Tibial nerve (tissue), 3 donors: ENCODE results near the gene GCK.

Experiments
- POLR2A ChIP-seq, 2 donors: fragments of 450-650 bp; IDR thresholded peaks; one replicate each; pipeline ENCODE4 v1.6.1; 2017; ENCODE audit warnings: antibody characterized with exemption in 2 of 2, mild to moderate bottlenecking in 2 of 2, moderate library complexity in 2 of 2
- TF ChIP-seq, protein P1 (sequence below), 5 experiments: fragments of 200-600 bp in 3 of 5; fragments of 450-650 bp in 2 of 5; sonication (generic) in 3 of 5; IDR thresholded peaks; one replicate each; pipeline ENCODE4 v1.5.1; 2016 to 2019; ENCODE audit warnings: antibody characterized with exemption in 5 of 5, mild to moderate bottlenecking in 3 of 5, moderate library complexity in 2 of 5

DNA sequence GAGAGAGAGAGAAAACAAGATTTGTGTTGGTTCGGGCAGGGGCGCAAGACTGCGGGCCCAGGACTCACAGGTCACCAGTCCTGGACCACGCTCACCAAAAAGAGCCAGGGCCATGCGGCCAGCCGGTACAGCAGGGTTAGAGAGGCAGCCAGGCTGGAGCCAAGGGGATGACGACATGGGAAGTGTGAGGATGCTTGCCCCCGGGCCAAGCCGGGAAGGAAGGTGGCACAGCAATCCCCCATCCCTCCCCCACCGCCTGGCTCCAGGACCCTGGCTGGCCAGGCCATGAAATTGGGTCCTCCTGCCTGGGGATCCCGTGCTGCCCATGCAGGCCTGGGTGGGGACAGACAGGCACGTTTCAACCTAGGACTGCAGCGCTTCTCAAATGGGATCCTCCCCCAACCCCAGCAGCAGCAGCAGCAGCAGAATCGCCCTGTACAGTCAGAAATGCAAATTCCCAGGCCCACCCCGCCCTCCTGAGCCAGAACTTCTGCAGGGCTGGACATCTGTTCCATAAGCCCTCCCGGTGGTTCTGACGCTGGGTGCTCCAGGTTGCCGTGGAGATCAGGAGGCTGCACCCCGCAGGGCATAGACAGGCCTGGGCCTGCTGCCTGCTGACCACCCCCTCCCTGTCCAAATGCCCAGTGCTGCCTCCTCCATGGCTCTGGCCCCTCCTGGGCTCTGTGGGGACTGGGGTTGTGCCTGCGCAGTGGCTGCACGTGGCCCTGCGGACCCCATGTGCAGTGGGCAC lies 46.5 kb upstream of the GCK start:
- TF ChIP-seq, protein P1, sequence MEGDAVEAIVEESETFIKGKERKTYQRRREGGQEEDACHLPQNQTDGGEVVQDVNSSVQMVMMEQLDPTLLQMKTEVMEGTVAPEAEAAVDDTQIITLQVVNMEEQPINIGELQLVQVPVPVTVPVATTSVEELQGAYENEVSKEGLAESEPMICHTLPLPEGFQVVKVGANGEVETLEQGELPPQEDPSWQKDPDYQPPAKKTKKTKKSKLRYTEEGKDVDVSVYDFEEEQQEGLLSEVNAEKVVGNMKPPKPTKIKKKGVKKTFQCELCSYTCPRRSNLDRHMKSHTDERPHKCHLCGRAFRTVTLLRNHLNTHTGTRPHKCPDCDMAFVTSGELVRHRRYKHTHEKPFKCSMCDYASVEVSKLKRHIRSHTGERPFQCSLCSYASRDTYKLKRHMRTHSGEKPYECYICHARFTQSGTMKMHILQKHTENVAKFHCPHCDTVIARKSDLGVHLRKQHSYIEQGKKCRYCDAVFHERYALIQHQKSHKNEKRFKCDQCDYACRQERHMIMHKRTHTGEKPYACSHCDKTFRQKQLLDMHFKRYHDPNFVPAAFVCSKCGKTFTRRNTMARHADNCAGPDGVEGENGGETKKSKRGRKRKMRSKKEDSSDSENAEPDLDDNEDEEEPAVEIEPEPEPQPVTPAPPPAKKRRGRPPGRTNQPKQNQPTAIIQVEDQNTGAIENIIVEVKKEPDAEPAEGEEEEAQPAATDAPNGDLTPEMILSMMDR (IDR thresholded peaks at IDR 0.05), result no peak
- TF ChIP-seq POLR2A (IDR thresholded peaks at IDR 0.05), result no peak
